PC-3 (cell line): ENCODE measurements around the gene DBH. TPM values are rescaled to one million over a fixed set of nuclear protein-coding genes. Genes with fewer than 3 reads are reported as not detected.

Experiments used
- ATAC-seq: fragments of 200-7000 bp; cut with Tn5 transposase; 2 replicates; pipeline ENCODE4 v1.9.1; 2020; ENCODE audit warnings: mild to moderate bottlenecking, moderate library complexity
- BruUV-seq: library from RNA; stranded (reverse); fragments of 400-500 nt; replicated peaks from 2 replicates; lab custom pipeline; 2021; lab: Mats Ljungman, UMichigan
- CTCF ChIA-PET: fragments of 300-600 bp; sonication (Branson Sonifier 250); formaldehyde crosslinking; loops from one replicate; lab custom pipeline; 2022; ENCODE audit warnings: antibody characterized with exemption; lab: Charles Lee
- POLR2A ChIA-PET: fragments of 300-600 bp; sonication (Branson Sonifier 250); formaldehyde crosslinking; loops from one replicate; lab custom pipeline; 2022; ENCODE audit warnings: antibody characterized with exemption; ENCODE audit not compliant: unreplicated experiment; lab: Charles Lee
- DNase-seq: peaks from one replicate; pipeline ENCODE4 v3.0.0-alpha.2; 2015
- H2AFZ ChIP-seq: fragments of 300-600 bp; sonication (generic); 2 replicates; pipeline ENCODE4 v1.6.0; 2016; ENCODE audit warnings: antibody characterized with exemption, low read length
- H3F3A ChIP-seq: fragments of 300-600 bp; sonication (generic); one replicate; pipeline ENCODE4 v1.6.0; 2017; ENCODE audit warnings: antibody characterized with exemption, low read length, control low read depth, mild to moderate bottlenecking; ENCODE audit not compliant: unreplicated experiment
- H3K27ac ChIP-seq: fragments of 300-600 bp; sonication (generic); 2 replicates; pipeline ENCODE4 v1.5.1; 2016; ENCODE audit warnings: mild to moderate bottlenecking, low read length
- H3K27me3 ChIP-seq: fragments of 300-600 bp; sonication (generic); 2 replicates; pipeline ENCODE4 v1.6.1; 2016; ENCODE audit warnings: low read length, mixed read lengths
- H3K36me3 ChIP-seq: fragments of 300-600 bp; sonication (generic); 2 replicates; pipeline ENCODE4 v1.6.1; 2016; ENCODE audit warnings: low read depth, mixed run types, low read length, mixed read lengths
- H3K4me1 ChIP-seq: fragments of 300-600 bp; sonication (generic); 2 replicates; pipeline ENCODE4 v1.5.1; 2016; ENCODE audit warnings: low read length; ENCODE audit not compliant: insufficient read depth
- H3K4me2 ChIP-seq: fragments of 300-600 bp; sonication (generic); 2 replicates; pipeline ENCODE4 v1.6.0; 2016; ENCODE audit warnings: low read length
- H3K4me3 ChIP-seq: fragments of 300-600 bp; sonication (generic); 2 replicates; pipeline ENCODE4 v1.5.1; 2016; ENCODE audit warnings: mild to moderate bottlenecking, low read length, mixed read lengths
- H3K79me2 ChIP-seq: fragments of 300-600 bp; sonication (generic); 2 replicates; pipeline ENCODE4 v1.6.1; 2017; ENCODE audit warnings: low read length, mixed read lengths
- H3K9ac ChIP-seq: fragments of 300-600 bp; sonication (generic); 2 replicates; pipeline ENCODE4 v1.6.0; 2016; ENCODE audit warnings: mild to moderate bottlenecking, low read length
- H3K9me2 ChIP-seq: fragments of 300-600 bp; sonication (generic); replicated peaks from 2 replicates; pipeline ENCODE4 v1.6.1; 2016; ENCODE audit warnings: mixed run types, low read length, mixed read lengths
- H3K9me3 ChIP-seq: fragments of 300-600 bp; sonication (generic); 2 replicates; pipeline ENCODE4 v1.6.1; 2016; ENCODE audit warnings: low read length, mixed read lengths
- H4K20me1 ChIP-seq: fragments of 300-600 bp; sonication (generic); 2 replicates; pipeline ENCODE4 v1.6.1; 2016; ENCODE audit warnings: low read length, mixed read lengths
- CTCF ChIP-seq: fragments of 300-600 bp; sonication (generic); conservative IDR thresholded peaks from 2 replicates; pipeline ENCODE4 v1.5.1; 2017; ENCODE audit warnings: antibody characterized with exemption, low read depth, mild to moderate bottlenecking, low read length
- EZH2 ChIP-seq: fragments of 300-600 bp; sonication (generic); IDR thresholded peaks from one replicate; pipeline ENCODE4 v1.6.1; 2017; ENCODE audit warnings: antibody characterized with exemption, mild to moderate bottlenecking, low read length; ENCODE audit not compliant: unreplicated experiment
- EZH2phosphoT487 ChIP-seq: fragments of 300-600 bp; sonication (generic); IDR thresholded peaks from 2 replicates; pipeline ENCODE4 v1.6.1; 2018; ENCODE audit warnings: mild to moderate bottlenecking, antibody characterized with exemption, low read length, borderline replicate concordance
- intact Hi-C: fragments of 100-400 bp; cut with micrococcal nuclease; formaldehyde crosslinking; loops from 2 replicates; pipeline ENCODE4 v1.9.0; 2023
- total RNA-seq: library from RNA; depleted of rRNA; stranded (reverse); fragments of >200 nt; gene quantifications from 2 replicates; pipeline ENCODE4 v1.2.3, GENCODE V29; 2014

DBH gene
- total RNA-seq, 1 experiment from 2014 or later: not detected

GRCh38 chr9:133610845-133611244 lies 25.3 kb upstream of the DBH start:
- Histone ChIP-seq H3K4me1 (no peaks in the 10 kb centered on the region), H3K79me2 (no peaks in the 10 kb centered on the region), H4K20me1 (no peaks in the 10 kb centered on the region), H3F3A (no peaks in the 10 kb centered on the region), H3K9ac (no peak overlapping the region), H3K4me2 (no peak overlapping the region), H3K9me2 (no peaks in the 10 kb centered on the region), H3K27me3 (peaks cover 89% of the 10 kb centered on the region), H3K9me3 (no peaks in the 10 kb centered on the region), H3K36me3 (no peaks in the 10 kb centered on the region), H3K27ac (no peak overlapping the region), H2AFZ (no peak overlapping the region), H3K4me3 (no peak overlapping the region)
- no peak for ATAC-seq
- POLR2A ChIA-PET: no interaction called here
- TF ChIP-seq EZH2 (no peak), EZH2phosphoT487 (no peak), CTCF (no peak)
- DNase-seq: no peak
- CTCF ChIA-PET: no interaction called here
- intact Hi-C loops: no loop called here
- no TSS peak for BruUV-seq

GRCh38 chr9:133612051-133612450 lies 24.1 kb upstream of the DBH start:
- Histone ChIP-seq H3K4me2 (no peak overlapping the region), H3K79me2 (no peaks in the 10 kb centered on the region), H3K27me3 (peaks cover 85% of the 10 kb centered on the region), H3K27ac (no peak overlapping the region), H3K4me3 (no peak overlapping the region), H3K36me3 (no peaks in the 10 kb centered on the region), H4K20me1 (no peaks in the 10 kb centered on the region), H3K4me1 (no peaks in the 10 kb centered on the region), H3K9ac (no peak overlapping the region), H3K9me3 (no peaks in the 10 kb centered on the region), H2AFZ (no peak overlapping the region), H3F3A (no peaks in the 10 kb centered on the region), H3K9me2 (no peaks in the 10 kb centered on the region)
- TF ChIP-seq EZH2 (no peak), EZH2phosphoT487 (no peak), CTCF (no peak)
- ATAC-seq (no peak), DNase-seq (no peak)
- intact Hi-C loops: no loop called here
- ChIA-PET CTCF (no interaction called here), POLR2A (no interaction called here)
- BruUV-seq: no TSS peak

GRCh38 chr9:133612816-133613215 lies 23.3 kb upstream of the DBH start:
- CTCF ChIA-PET: no interaction called here
- intact Hi-C loops: no loop called here

More at GRCh38 chr9:133612816-133613215, 23.3 kb upstream of the DBH start:
- H3K9me2 ChIP-seq: no peaks in the 10 kb centered on the region
- BruUV-seq: no TSS peak
- TF ChIP-seq EZH2phosphoT487 (no peak), EZH2 (no peak), CTCF (no peak)
- H3K9me3 ChIP-seq: no peaks in the 10 kb centered on the region
- peaks cover 85% of the 10 kb centered on the region for H3K27me3 ChIP-seq
- no peak for ATAC-seq
- no peaks in the 10 kb centered on the region for H3F3A ChIP-seq
- no peak overlapping the region for H3K4me3 ChIP-seq
- no peak overlapping the region for H3K27ac ChIP-seq
- no peaks in the 10 kb centered on the region for H4K20me1 ChIP-seq
- no peaks in the 10 kb centered on the region for H3K79me2 ChIP-seq
- no peaks in the 10 kb centered on the region for H3K4me1 ChIP-seq
- H2AFZ ChIP-seq: no peak overlapping the region
- POLR2A ChIA-PET: no interaction called here
- no peak for DNase-seq
- H3K4me2 ChIP-seq: no peak overlapping the region
- no peaks in the 10 kb centered on the region for H3K36me3 ChIP-seq
- H3K9ac ChIP-seq: no peak overlapping the region
